Stimulated activated CD4-positive, alpha-beta T cell treated with anti-CD3 and anti-CD28 coated beads, Interleukin-2, amount 100 ng/mL, for 24 hours (primary cell): Measurements from ENCODE around the gene COL28A1.
"Not testable (repeated sequence)": the region's sequence is repeated elsewhere in the genome, so short reads cannot be mapped to it uniquely, and the experiment has no call there.

Experiments
- DNase-seq, 2 donors: peaks; one replicate each; pipeline ENCODE4 v3.0.0-alpha.2; 2020

Gene COL28A1

GRCh38 chr7:7516156-7516555 lies 19.5 kb downstream of the COL28A1 start:
- no peak for DNase-seq

GRCh38 chr7:7512861-7513597 lies 22.6 kb downstream of the COL28A1 start:
- DNase-seq, result no peak

GRCh38 chr7:7510794-7511193 lies 24.9 kb downstream of the COL28A1 start:
- no peak for DNase-seq

- no peak for DNase-seq
Observed at GRCh38 chr7:7505915-7506314, 29.8 kb downstream of the COL28A1 start.

GRCh38 chr7:7504910-7505704 lies 30.6 kb downstream of the COL28A1 start:
- no peak for DNase-seq

- no peak for DNase-seq
Observed at GRCh38 chr7:7499892-7500291, 35.8 kb downstream of the COL28A1 start.

GRCh38 chr7:7498856-7499255 lies 36.8 kb downstream of the COL28A1 start:
- DNase-seq, result no peak

- DNase-seq, result no peak
Observed at GRCh38 chr7:7496311-7496710, 39.4 kb downstream of the COL28A1 start.

- no peak for DNase-seq
Observed at GRCh38 chr7:7495171-7495570, 40.5 kb downstream of the COL28A1 start.

GRCh38 chr7:7491044-7491443 lies 44.6 kb downstream of the COL28A1 start:
- no peak for DNase-seq

- DNase-seq, result no peak
Observed at GRCh38 chr7:7490003-7490402, 45.7 kb downstream of the COL28A1 start.

- no peak for DNase-seq
Observed at GRCh38 chr7:7489546-7489945, 46.1 kb downstream of the COL28A1 start.

- no peak for DNase-seq
Observed at GRCh38 chr7:7486362-7486761, 49.3 kb downstream of the COL28A1 start.

- DNase-seq, result no peak
Observed at GRCh38 chr7:7484072-7484471, 51.6 kb downstream of the COL28A1 start.

GRCh38 chr7:7481802-7482201 lies 53.9 kb downstream of the COL28A1 start:
- DNase-seq, result no peak

- DNase-seq, result no peak
Observed at GRCh38 chr7:7479275-7479805, 56.3 kb downstream of the COL28A1 start.

GRCh38 chr7:7478569-7478968 lies 57.1 kb downstream of the COL28A1 start:
- no peak for DNase-seq

- not testable (repeated sequence) for DNase-seq
Observed at GRCh38 chr7:7477641-7478040, 58.0 kb downstream of the COL28A1 start.

- DNase-seq, result no peak
Observed at GRCh38 chr7:7476381-7476780, 59.3 kb downstream of the COL28A1 start.

- DNase-seq, result no peak
Observed at GRCh38 chr7:7475601-7476000, 60.1 kb downstream of the COL28A1 start.

GRCh38 chr7:7474436-7474835 lies 61.2 kb downstream of the COL28A1 start:
- DNase-seq, result no peak

GRCh38 chr7:7464991-7465765 lies 70.5 kb downstream of the COL28A1 start:
- not testable (repeated sequence) for DNase-seq

GRCh38 chr7:7454000-7454399 lies 81.7 kb downstream of the COL28A1 start:
- DNase-seq, result no peak
